K562 (cell line): ENCODE results near the gene OLFML3. TPM values are rescaled to one million over a fixed set of nuclear protein-coding genes. Genes with fewer than 3 reads are reported as not detected.

Source experiments
- ATAC-seq: fragments of 200-7000 bp; cut with Tn5 transposase; 3 replicates; pipeline ENCODE4 v1.9.1; 2020; ENCODE audit warnings: moderate library complexity
- BruUV-seq: library from RNA; stranded (reverse); fragments of 400-500 nt; replicated peaks from 2 replicates; lab custom pipeline; 2021; lab: Mats Ljungman, UMichigan
- CTCF ChIA-PET: fragments of 300-600 bp; formaldehyde crosslinking; extraction: SDS; loops from one replicate; lab custom pipeline; 2021; ENCODE audit warnings: low intra/inter-chr PET ratio; lab: Yijun Ruan, JAX
- POLR2A ChIA-PET: fragments of 300-600, 350-650 bp; sonication (Branson Sonifier 250); formaldehyde crosslinking; extraction: SDS; loops from one replicate; lab custom pipeline; 2021; ENCODE audit warnings: antibody characterized with exemption, inconsistent platforms; lab: Yijun Ruan, JAX
- DNase-seq, 4 experiments: peaks; one replicate each; pipeline versions ENCODE4 v3.0.0 to v3.0.0-alpha.2; 2011 to 2018; ENCODE audit warnings: low spot score in 3 of 4, mixed read lengths in 3 of 4; ENCODE audit errors: extremely low read depth in 1 of 4
- FAIRE-seq: peaks from 2 replicates; lab custom pipeline; 2011; peaks lifted over from hg19 to GRCh38; lab: Jason Lieb, UNC
- H2AFZ ChIP-seq: 2 replicates; pipeline ENCODE4 v1.6.0; 2011; ENCODE audit warnings: low read depth, low read length, control low read depth, inconsistent platforms
- H3K27ac ChIP-seq: fragments of 200-600 bp; 3 replicates; pipeline ENCODE4 v1.8.0; 2011; ENCODE audit warnings: low read depth, mild to moderate bottlenecking, control low read depth, inconsistent platforms, low read length, moderate library complexity, mixed read lengths; ENCODE audit errors: extremely low read depth
- H3K27me3 ChIP-seq, 2 experiments: fragments of 300-600 bp in 1 of 2; 2 replicates in 1 of 2; 3 replicates in 1 of 2; pipeline versions ENCODE4 v1.6.0 to v1.8.0; 2011; ENCODE audit warnings: inconsistent platforms in 2 of 2, low read length in 2 of 2, mild to moderate bottlenecking in 1 of 2, mixed read lengths in 1 of 2, moderate library complexity in 1 of 2; ENCODE audit not compliant: control insufficient read depth in 2 of 2, insufficient read depth in 2 of 2
- H3K36me3 ChIP-seq: fragments of 300-600 bp; 3 replicates; pipeline ENCODE4 v1.8.0; 2011; ENCODE audit warnings: mild to moderate bottlenecking, low read length, inconsistent platforms; ENCODE audit not compliant: control insufficient read depth, insufficient read depth
- H3K4me1 ChIP-seq, 2 experiments: fragments of 200-600 bp in 1 of 2; replicated peaks in 1 of 2; 2 replicates in 1 of 2; 3 replicates in 1 of 2; pipeline versions ENCODE4 v1.5.1 to v1.8.0; 2011; ENCODE audit warnings: inconsistent platforms in 2 of 2, low read length in 2 of 2, mild to moderate bottlenecking in 1 of 2, mixed read lengths in 1 of 2, moderate library complexity in 1 of 2; ENCODE audit not compliant: control insufficient read depth in 2 of 2, insufficient read depth in 2 of 2
- H3K4me2 ChIP-seq: 2 replicates; pipeline ENCODE4 v1.6.1; 2011; ENCODE audit warnings: low read length, control low read depth, inconsistent platforms, mixed read lengths; ENCODE audit not compliant: insufficient read depth
- H3K4me3 ChIP-seq: fragments of 200-600 bp; sonication (generic), shearing (Covaris generic); 2 replicates; pipeline ENCODE4 v1.5.1; 2016; ENCODE audit warnings: control low read depth, inconsistent platforms
- H3K79me2 ChIP-seq: fragments of 200-600 bp; 3 replicates; pipeline ENCODE4 v1.8.0; 2011; ENCODE audit warnings: low read length, inconsistent platforms; ENCODE audit not compliant: control insufficient read depth, insufficient read depth
- H3K9ac ChIP-seq, 2 experiments: 2 replicates each; pipeline versions ENCODE4 v1.6.0 to v1.6.1; 2011; ENCODE audit warnings: low read depth in 2 of 2, low read length in 2 of 2, control low read depth in 1 of 2, inconsistent platforms in 1 of 2, mild to moderate bottlenecking in 1 of 2, mixed read lengths in 1 of 2; ENCODE audit not compliant: insufficient read depth in 1 of 2
- H3K9me1 ChIP-seq: one replicate; pipeline ENCODE4 v1.6.0; 2011; ENCODE audit warnings: inconsistent platforms, mild to moderate bottlenecking, low read length, moderate library complexity; ENCODE audit not compliant: control insufficient read depth, insufficient read depth
- H3K9me3 ChIP-seq: replicated peaks from 2 replicates; pipeline ENCODE4 v1.5.1; 2011; ENCODE audit warnings: low read depth, low read length, inconsistent platforms; ENCODE audit not compliant: control insufficient read depth, insufficient read depth
- H4K20me1 ChIP-seq: replicated peaks from 2 replicates; pipeline ENCODE4 v1.6.1; 2011; ENCODE audit warnings: low read length, inconsistent platforms, mixed read lengths; ENCODE audit not compliant: control insufficient read depth, insufficient read depth
- CBX2 ChIP-seq: fragments of 200-600 bp; sonication (generic); IDR thresholded peaks from one replicate; pipeline ENCODE4 v1.6.1; 2012; ENCODE audit warnings: mild to moderate bottlenecking, low read length, inconsistent platforms; ENCODE audit not compliant: insufficient read depth, poor library complexity, severe bottlenecking
- KDM1A ChIP-seq, 2 experiments: fragments of 450-650 bp; IDR thresholded peaks; 2 replicates each; pipeline ENCODE4 v1.6.1; 2016; ENCODE audit warnings: mild to moderate bottlenecking in 2 of 2
- NR4A1 ChIP-seq, 2 experiments: fragments of 250-450 bp in 1 of 2; fragments of 450-650 bp in 1 of 2; sonication (Bioruptor Pico) in 1 of 2; IDR thresholded peaks; 2 replicates each; pipeline versions ENCODE4 v1.4.0 to v1.6.1; 2016 to 2020; ENCODE audit warnings: mild to moderate bottlenecking in 2 of 2, missing compliant biosample characterization in 1 of 2, missing genetic modification characterization in 1 of 2, moderate library complexity in 1 of 2
- PHB ChIP-seq: fragments of 250-450 bp; sonication (Bioruptor Pico); IDR thresholded peaks from 2 replicates; pipeline ENCODE4 v1.5.0; 2021
- ZNF384 ChIP-seq: IDR thresholded peaks from 2 replicates; pipeline ENCODE4 v1.6.1; 2012; ENCODE audit warnings: low read depth, low read length, improper control_type of control experiment
- WGBS: fragments of 100-300 bp; shearing (Covaris generic); methylation state at CpG from one replicate; pipeline ENCODE4 v1.1.6; 2016; ENCODE audit warnings: low coverage, mixed read lengths; ENCODE audit not compliant: insufficient coverage; ENCODE audit errors: missing lambda C conversion rate; 5-methylcytosine and 5-hydroxymethylcytosine counted together
- in situ Hi-C: fragments of 300-500 bp; cut with MboI; formaldehyde crosslinking; loops from 4 replicates; pipeline ENCODE4 v1.15.0; 2018; ENCODE audit warnings: inconsistent platforms, mixed read lengths
- intact Hi-C: fragments of 100-400 bp; cut with micrococcal nuclease; formaldehyde crosslinking; loops from 2 replicates; pipeline ENCODE4 v1.14.2; 2022
- polyA plus RNA-seq, 8 experiments: library from polyadenylated mRNA; depleted of rRNA in 4 of 8; stranded (reverse) in 5 of 8; unstranded in 3 of 8; fragments of >200 nt; fragmentation: Nextera tagmentation in 2 of 8; fragmentation: Illumina TruSeq in 1 of 8; extraction: Ambion mirVana in 2 of 8; extraction: Trizol in 1 of 8; gene quantifications; 2 replicates each; pipeline versions ENCODE4 v1.2.1 to v1.2.3, GENCODE V29; 2011 to 2014; ENCODE audit warnings: inconsistent platforms in 1 of 8, missing spikeins in 1 of 8
- total RNA-seq, 7 experiments: library from RNA; depleted of rRNA in 6 of 7; stranded (reverse); fragments of >200 nt in 6 of 7; fragmentation: Illumina TruSeq in 2 of 7; extraction: Trizol in 2 of 7; gene quantifications; 2 replicates each; pipeline versions ENCODE4 v1.2.1 to v1.2.3, GENCODE V29; 2011 to 2021; ENCODE audit warnings: low replicate concordance in 1 of 7
- TF ChIP-seq, protein P1 (sequence below), 2 experiments: fragments of 450-650 bp; formaldehyde crosslinking in 1 of 2; IDR thresholded peaks; 2 replicates each; pipeline versions ENCODE4 v1.4.0 to v1.6.1; 2014 to 2020; ENCODE audit warnings: mild to moderate bottlenecking in 2 of 2, borderline replicate concordance in 1 of 2, low read depth in 1 of 2

Gene OLFML3
- total and polyA plus RNA-seq, 9 of the 15 experiments (the other 6 are each of a cell fraction or from before 2014, with no cell fraction given), result 0.07 to 0.13 (median 0.07) TPM; not detected in 6

DNA sequence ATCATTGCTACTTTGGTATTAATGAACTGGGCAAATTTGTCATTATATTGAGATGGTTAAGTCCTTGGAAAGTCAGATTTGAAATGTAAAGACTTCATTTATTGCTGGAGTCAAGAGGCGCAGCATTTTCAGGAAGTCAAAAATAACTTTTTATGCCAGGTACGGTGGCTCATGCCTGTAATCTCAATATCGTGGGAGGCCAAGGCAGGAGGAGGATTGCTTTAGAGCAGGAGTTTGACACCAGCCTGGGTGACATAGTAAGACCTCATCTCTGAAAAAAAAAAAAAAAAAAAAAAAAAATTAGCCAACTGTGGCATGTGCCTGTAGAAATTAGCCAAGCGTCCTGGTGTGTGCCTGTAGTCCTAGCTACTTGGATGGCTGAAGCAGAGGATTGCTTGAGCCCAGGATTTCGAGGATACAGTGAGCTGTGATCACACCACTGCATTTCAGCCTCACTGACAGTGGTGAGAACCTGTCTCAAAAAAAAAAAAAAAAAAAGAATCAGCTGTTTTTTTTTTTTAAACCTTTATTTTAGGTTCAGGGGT is 44.7 kb upstream of the OLFML3 start:
- DNase-seq (no peak), FAIRE-seq (no peak), ATAC-seq (no peak)
- Histone ChIP-seq H3K9ac (no peak overlapping the region), H3K27ac (no peak overlapping the region), H3K4me1 (peaks cover 25 to 38% of the 10 kb centered on the region in 2 experiments), H3K36me3 (peaks cover 36% of the 10 kb centered on the region), H3K9me1 (no peaks in the 10 kb centered on the region), H3K27me3 (no peaks in the 10 kb centered on the region), H2AFZ (no peak overlapping the region), H3K4me2 (no peak overlapping the region), H4K20me1 (peaks cover 21% of the 10 kb centered on the region), H3K79me2 (peaks cover 100% of the 10 kb centered on the region), H3K4me3 (no peak overlapping the region), H3K9me3 (no peaks in the 10 kb centered on the region)
- TF ChIP-seq CBX2 (no peak), ZNF384 (peak; percentile 53; the same call in 1 of the 2 replicates)
- BruUV-seq, result no TSS peak
- 66% methylated on average over 5 of the region's 5 CpGs for WGBS
- ChIA-PET CTCF (no interaction called here), POLR2A (interaction anchor here (1.7 kb wide), 1 partner anchor 12 kb away, joined by 13 read pairs; no protein-coding TSS in a partner anchor)
- in situ Hi-C loops (no loop called here), intact Hi-C loops (loop anchor here (10.0 kb wide), 1 partner anchor 180 kb away; the partner anchor contains the start of gene PHTF1)

DNA sequence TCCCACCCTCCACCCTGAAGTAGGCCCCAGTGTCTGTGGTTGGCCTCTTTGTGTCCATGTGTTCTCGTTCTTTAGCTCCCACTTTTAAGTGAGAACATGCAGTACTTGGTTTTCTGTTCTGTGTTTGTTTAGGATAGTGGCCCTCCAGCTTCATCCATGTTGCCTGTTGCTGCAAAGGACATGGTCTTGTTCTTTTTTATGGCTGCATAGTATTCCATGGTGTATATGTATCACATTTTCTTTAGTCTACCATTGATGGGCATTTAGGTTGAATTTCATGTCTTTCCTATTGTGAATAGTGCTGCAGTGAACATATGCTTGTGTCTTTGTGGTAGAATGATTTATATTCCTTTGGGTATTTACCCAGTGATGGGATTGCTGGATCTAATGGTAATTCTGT is 44.1 kb upstream of the OLFML3 start:
- ChIA-PET POLR2A (no interaction called here), CTCF (no interaction called here)
- H3K9ac ChIP-seq, result no peak overlapping the region
- in situ Hi-C loops, result no loop called here
- DNase-seq (no peak), ATAC-seq (no peak), FAIRE-seq (no peak)
- no peaks in the 10 kb centered on the region for H3K9me3 ChIP-seq
- no peak overlapping the region for H2AFZ ChIP-seq
- no peak overlapping the region for H3K4me2 ChIP-seq
- peaks cover 39% of the 10 kb centered on the region for H3K36me3 ChIP-seq
- no peaks in the 10 kb centered on the region for H3K27me3 ChIP-seq
- H3K4me1 ChIP-seq, result peaks cover 21 to 38% of the 10 kb centered on the region in 2 experiments
- H3K9me1 ChIP-seq, result no peaks in the 10 kb centered on the region
- WGBS, result 84% methylated on average over 1 of the region's 1 CpG
- H4K20me1 ChIP-seq, result peaks cover 18% of the 10 kb centered on the region
- no peak overlapping the region for H3K4me3 ChIP-seq
- BruUV-seq, result no TSS peak
- peaks cover 100% of the 10 kb centered on the region for H3K79me2 ChIP-seq
- intact Hi-C loops, result loop anchor here (10.0 kb wide), 1 partner anchor 180 kb away; the partner anchor contains the start of gene PHTF1
- no peak overlapping the region for H3K27ac ChIP-seq
- peak in 1 of 2 experiments; percentile 58; a peak in 2 of 4 replicates for TF ChIP-seq KDM1A (IDR thresholded peaks at IDR 0.05)
- TF ChIP-seq PHB (CRISPR knock-in tag), result no peak
- TF ChIP-seq, protein P1, sequence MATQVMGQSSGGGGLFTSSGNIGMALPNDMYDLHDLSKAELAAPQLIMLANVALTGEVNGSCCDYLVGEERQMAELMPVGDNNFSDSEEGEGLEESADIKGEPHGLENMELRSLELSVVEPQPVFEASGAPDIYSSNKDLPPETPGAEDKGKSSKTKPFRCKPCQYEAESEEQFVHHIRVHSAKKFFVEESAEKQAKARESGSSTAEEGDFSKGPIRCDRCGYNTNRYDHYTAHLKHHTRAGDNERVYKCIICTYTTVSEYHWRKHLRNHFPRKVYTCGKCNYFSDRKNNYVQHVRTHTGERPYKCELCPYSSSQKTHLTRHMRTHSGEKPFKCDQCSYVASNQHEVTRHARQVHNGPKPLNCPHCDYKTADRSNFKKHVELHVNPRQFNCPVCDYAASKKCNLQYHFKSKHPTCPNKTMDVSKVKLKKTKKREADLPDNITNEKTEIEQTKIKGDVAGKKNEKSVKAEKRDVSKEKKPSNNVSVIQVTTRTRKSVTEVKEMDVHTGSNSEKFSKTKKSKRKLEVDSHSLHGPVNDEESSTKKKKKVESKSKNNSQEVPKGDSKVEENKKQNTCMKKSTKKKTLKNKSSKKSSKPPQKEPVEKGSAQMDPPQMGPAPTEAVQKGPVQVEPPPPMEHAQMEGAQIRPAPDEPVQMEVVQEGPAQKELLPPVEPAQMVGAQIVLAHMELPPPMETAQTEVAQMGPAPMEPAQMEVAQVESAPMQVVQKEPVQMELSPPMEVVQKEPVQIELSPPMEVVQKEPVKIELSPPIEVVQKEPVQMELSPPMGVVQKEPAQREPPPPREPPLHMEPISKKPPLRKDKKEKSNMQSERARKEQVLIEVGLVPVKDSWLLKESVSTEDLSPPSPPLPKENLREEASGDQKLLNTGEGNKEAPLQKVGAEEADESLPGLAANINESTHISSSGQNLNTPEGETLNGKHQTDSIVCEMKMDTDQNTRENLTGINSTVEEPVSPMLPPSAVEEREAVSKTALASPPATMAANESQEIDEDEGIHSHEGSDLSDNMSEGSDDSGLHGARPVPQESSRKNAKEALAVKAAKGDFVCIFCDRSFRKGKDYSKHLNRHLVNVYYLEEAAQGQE (IDR thresholded peaks at IDR 0.05; ENCODE audit: borderline replicate concordance), result no peak
- TF ChIP-seq, protein P1 (CRISPR knock-in tag; IDR thresholded peaks at IDR 0.05; ENCODE audit: low read depth), result no peak
- no peak for TF ChIP-seq NR4A1 (CRISPR knock-in tag; IDR thresholded peaks at IDR 0.05)
- no peak for TF ChIP-seq NR4A1 (tag; IDR thresholded peaks at IDR 0.05)
